ENCODE measurements around the gene TRIM25. TPM values are rescaled to one million over a fixed set of nuclear protein-coding genes. Genes with fewer than 3 reads are reported as not detected.

Gene TRIM25
- polyA plus RNA-seq, 1 of the 3 experiments (the other 2 are of a cell fraction): 17.1 TPM

GRCh38 chr17:56945938-56946505, 32.2 kb upstream of the TRIM25 start:
- H3K4me2 ChIP-seq: no peak overlapping the region
- H3K9me3 ChIP-seq: no peaks in the 10 kb centered on the region
- peaks cover 5% of the 10 kb centered on the region; the same call in 1 of the 2 replicates for H3K79me2 ChIP-seq (ENCODE audit: insufficient read depth)
- no peaks in the 10 kb centered on the region; the same call in 1 of the 2 replicates for H3K9me2 ChIP-seq
- H3K27ac ChIP-seq (ENCODE audit: low read depth in 2 of 2, low read length in 1 of 2): no peak overlapping the region
- CTCF ChIA-PET: interaction anchor here (0.6 to 10.6 kb wide), 3 partner anchors 9 to 126 kb away, joined by 3 to 251 read pairs (median 4); no protein-coding TSS in a partner anchor
- POLR2A ChIA-PET: no interaction called here
- no peaks in the 10 kb centered on the region for H3K27me3 ChIP-seq (ENCODE audit: insufficient read depth)
- no peaks in the 10 kb centered on the region for H3F3A ChIP-seq (replicated peaks; ENCODE audit: insufficient read depth)
- 70% methylated on average over 3 of the region's 3 CpGs for WGBS (ENCODE audit: low lambda C conversion rate)
- TF ChIP-seq TAF1 (IDR thresholded peaks at IDR 0.05; ENCODE audit: borderline replicate concordance, low read depth, low read length) (no peak), NRF1 (IDR thresholded peaks at IDR 0.05; ENCODE audit: low read depth, low read length) (no peak), ZBTB33 (IDR thresholded peaks at IDR 0.05; ENCODE audit: borderline replicate concordance, low read depth) (no peak), TEAD4 (IDR thresholded peaks at IDR 0.05; ENCODE audit: borderline replicate concordance, insufficient read depth) (no peak), FOXM1 (IDR thresholded peaks at IDR 0.05; ENCODE audit: low read depth) (no peak)
- TF ChIP-seq, protein P1, sequence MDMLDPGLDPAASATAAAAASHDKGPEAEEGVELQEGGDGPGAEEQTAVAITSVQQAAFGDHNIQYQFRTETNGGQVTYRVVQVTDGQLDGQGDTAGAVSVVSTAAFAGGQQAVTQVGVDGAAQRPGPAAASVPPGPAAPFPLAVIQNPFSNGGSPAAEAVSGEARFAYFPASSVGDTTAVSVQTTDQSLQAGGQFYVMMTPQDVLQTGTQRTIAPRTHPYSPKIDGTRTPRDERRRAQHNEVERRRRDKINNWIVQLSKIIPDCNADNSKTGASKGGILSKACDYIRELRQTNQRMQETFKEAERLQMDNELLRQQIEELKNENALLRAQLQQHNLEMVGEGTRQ (IDR thresholded peaks at IDR 0.05; ENCODE audit: borderline replicate concordance, low read depth, low read length): no peak
- no peak overlapping the region for H3K9ac ChIP-seq
- H4K20me1 ChIP-seq (ENCODE audit: insufficient read depth): no peaks in the 10 kb centered on the region
- H3K36me3 ChIP-seq (replicated peaks in 1 of 2; ENCODE audit: control insufficient read depth in 1 of 2, insufficient read depth in 2 of 2, low read length in 1 of 2): peaks cover 45 to 64% of the 10 kb centered on the region in 2 experiments
- H3K4me3 ChIP-seq (ENCODE audit: low read depth in 2 of 2, low read length in 1 of 2): no peak overlapping the region
- no peak overlapping the region for H2AFZ ChIP-seq (ENCODE audit: low read depth)
- no peak for DNase-seq
- no peaks in the 10 kb centered on the region for H3K4me1 ChIP-seq (ENCODE audit: control insufficient read depth in 1 of 2, insufficient read depth in 2 of 2, low read depth in 1 of 2, low read length in 1 of 2)

DNA sequence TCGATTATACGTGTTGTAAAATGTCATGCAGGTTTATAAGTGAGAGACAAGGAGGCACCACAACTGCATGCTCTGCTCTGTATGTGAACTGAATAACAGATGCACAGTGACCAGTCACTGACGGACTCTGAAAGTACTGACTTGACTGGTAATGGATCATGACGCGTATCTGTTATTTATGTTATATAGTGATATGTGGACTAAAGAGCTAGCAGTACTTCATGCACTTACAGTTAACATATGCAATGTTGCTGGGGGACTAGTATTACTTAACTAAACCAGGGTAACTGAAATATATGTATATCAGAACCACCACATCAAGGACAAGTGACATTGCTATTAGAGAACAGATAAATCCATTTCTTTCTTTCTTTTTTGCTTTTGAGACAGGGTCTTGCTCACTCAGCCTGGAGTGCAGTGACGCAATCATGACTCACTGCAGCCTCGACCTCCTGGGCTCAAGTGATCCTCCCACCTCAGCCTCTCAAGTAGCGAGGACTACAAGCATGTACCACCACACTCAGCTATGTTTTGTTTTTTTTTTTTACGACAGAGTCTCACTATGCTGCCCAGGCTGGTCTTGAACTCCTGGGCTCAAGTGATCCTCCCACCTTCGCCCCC, 29.8 kb upstream of the TRIM25 start:
- peaks cover 47 to 50% of the 10 kb centered on the region in 2 experiments for H3K36me3 ChIP-seq (replicated peaks in 1 of 2; ENCODE audit: control insufficient read depth in 1 of 2, insufficient read depth in 2 of 2, low read length in 1 of 2)
- H3K4me3 ChIP-seq (ENCODE audit: low read depth in 2 of 2, low read length in 1 of 2): no peak overlapping the region
- peaks cover 5% of the 10 kb centered on the region; the same call in 1 of the 2 replicates for H3K79me2 ChIP-seq (ENCODE audit: insufficient read depth)
- H3K27me3 ChIP-seq (ENCODE audit: insufficient read depth): no peaks in the 10 kb centered on the region
- H4K20me1 ChIP-seq (ENCODE audit: insufficient read depth): no peaks in the 10 kb centered on the region
- 87% methylated on average over 10 of the region's 10 CpGs for WGBS (ENCODE audit: low lambda C conversion rate)
- no peaks in the 10 kb centered on the region for H3K4me1 ChIP-seq (ENCODE audit: control insufficient read depth in 1 of 2, insufficient read depth in 2 of 2, low read depth in 1 of 2, low read length in 1 of 2)
- H3K9me2 ChIP-seq: no peaks in the 10 kb centered on the region; the same call in 1 of the 2 replicates
- no peak overlapping the region for H2AFZ ChIP-seq (ENCODE audit: low read depth)
- DNase-seq: no peak
- no peak overlapping the region for H3K27ac ChIP-seq (ENCODE audit: low read depth in 2 of 2, low read length in 1 of 2)
- no peak overlapping the region for H3K9ac ChIP-seq
- H3F3A ChIP-seq (replicated peaks; ENCODE audit: insufficient read depth): peaks cover under 1% of the 10 kb centered on the region
- CTCF ChIA-PET: interaction anchor here (10.6 kb wide), 1 partner anchor 124 kb away, joined by 251 read pairs; no protein-coding TSS in a partner anchor
- H3K4me2 ChIP-seq: no peak overlapping the region
- H3K9me3 ChIP-seq: no peaks in the 10 kb centered on the region
- POLR2A ChIA-PET: no interaction called here
- TF ChIP-seq CTCF (IDR thresholded peaks at IDR 0.05) (no peak), ELF1 (IDR thresholded peaks at IDR 0.05) (no peak), MXI1 (IDR thresholded peaks at IDR 0.05; ENCODE audit: low read depth, low read length) (no peak), GATA2 (CRISPR knock-in tag; IDR thresholded peaks at IDR 0.05) (no peak), ZBTB33 (IDR thresholded peaks at IDR 0.05; ENCODE audit: borderline replicate concordance, low read depth) (no peak), MEF2A (IDR thresholded peaks at IDR 0.05; ENCODE audit: borderline replicate concordance, low read depth) (no peak), JUND (IDR thresholded peaks at IDR 0.05) (no peak), NRF1 (IDR thresholded peaks at IDR 0.05; ENCODE audit: low read depth, low read length) (no peak), FOXM1 (IDR thresholded peaks at IDR 0.05; ENCODE audit: low read depth) (no peak), RAD21 (IDR thresholded peaks at IDR 0.05; ENCODE audit: low read length) (no peak), POLR2AphosphoS5 (IDR thresholded peaks at IDR 0.05; ENCODE audit: low read depth, low read length) (no peak), CHD2 (IDR thresholded peaks at IDR 0.05; ENCODE audit: low read length, partially characterized antibody) (no peak), YY1 (IDR thresholded peaks at IDR 0.05; ENCODE audit: low read depth) (no peak), TAF1 (IDR thresholded peaks at IDR 0.05; ENCODE audit: borderline replicate concordance, low read depth, low read length) (no peak), TCF12 (IDR thresholded peaks at IDR 0.05) (no peak)
